Measurements from ENCODE around the gene CCDC18. TPM values are rescaled to one million over a fixed set of nuclear protein-coding genes. Genes with fewer than 3 reads are reported as not detected.

Gene CCDC18
- total RNA-seq, 1 experiment from 2014 or later, result 18.9 TPM

DNA sequence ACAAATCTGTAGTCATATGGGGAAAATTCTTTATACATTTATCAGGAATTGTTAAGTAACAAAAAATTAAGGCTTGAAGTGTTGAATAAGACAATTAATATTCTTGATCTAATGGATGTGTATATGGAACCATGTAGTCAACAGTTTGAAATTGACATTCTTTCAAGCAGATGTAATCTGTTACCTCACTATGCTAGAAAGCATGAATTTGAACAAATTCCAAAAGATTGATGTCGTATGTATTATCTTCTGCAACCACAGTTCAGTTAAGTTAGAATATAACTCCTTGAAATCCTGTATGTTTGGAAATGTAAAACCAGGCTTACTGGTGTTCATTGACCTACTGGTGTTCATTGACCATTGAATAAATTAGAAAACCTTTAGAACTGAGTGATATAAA lies 16.1 kb downstream of the CCDC18 start:
- Histone ChIP-seq H3K27ac (ENCODE audit: low read length) (no peak overlapping the region), H4K20me1 (ENCODE audit: low read length) (no peaks in the 10 kb centered on the region), H3F3A (ENCODE audit: low read length, unreplicated experiment) (no peaks in the 10 kb centered on the region), H3K79me2 (ENCODE audit: low read length) (no peaks in the 10 kb centered on the region), H2AFZ (ENCODE audit: low read length) (no peak overlapping the region), H3K4me3 (ENCODE audit: low read length) (no peak overlapping the region), H3K9me3 (ENCODE audit: low read length) (no peaks in the 10 kb centered on the region), H3K9ac (ENCODE audit: low read length) (no peak overlapping the region), H3K4me2 (ENCODE audit: low read length) (no peak overlapping the region), H3K36me3 (ENCODE audit: low read depth, low read length) (peaks cover 24% of the 10 kb centered on the region), H3K27me3 (ENCODE audit: low read length) (no peaks in the 10 kb centered on the region), H3K9me2 (replicated peaks; ENCODE audit: low read length) (no peaks in the 10 kb centered on the region), H3K4me1 (ENCODE audit: insufficient read depth, low read length) (no peaks in the 10 kb centered on the region)
- TF ChIP-seq EZH2 (IDR thresholded peaks at IDR 0.05; ENCODE audit: low read length, unreplicated experiment) (no peak), EZH2phosphoT487 (IDR thresholded peaks at IDR 0.05; ENCODE audit: borderline replicate concordance, low read length) (no peak), CTCF (conservative IDR thresholded peaks at IDR 0.05; ENCODE audit: low read depth, low read length) (no peak)
- no TSS peak for BruUV-seq (replicated peaks)
- DNase-seq (no peak), ATAC-seq (no peak)
- ChIA-PET POLR2A (ENCODE audit: unreplicated experiment) (interaction anchor here (0.6 kb wide), 1 partner anchor 234 kb away, joined by 19 read pairs; no protein-coding TSS in a partner anchor), CTCF (no interaction called here)
- intact Hi-C loops (cut with micrococcal nuclease), result no loop called here

GRCh38 chr1:93199150-93199549 lies 18.6 kb downstream of the CCDC18 start:
- no peak overlapping the region for H3K9ac ChIP-seq (ENCODE audit: low read length)
- ChIA-PET CTCF (no interaction called here), POLR2A (ENCODE audit: unreplicated experiment) (no interaction called here)
- H3K4me2 ChIP-seq (ENCODE audit: low read length), result no peak overlapping the region
- no peaks in the 10 kb centered on the region for H3K79me2 ChIP-seq (ENCODE audit: low read length)
- no peaks in the 10 kb centered on the region for H3F3A ChIP-seq (ENCODE audit: low read length, unreplicated experiment)
- no peaks in the 10 kb centered on the region for H3K9me3 ChIP-seq (ENCODE audit: low read length)
- intact Hi-C loops (cut with micrococcal nuclease), result no loop called here
- no peaks in the 10 kb centered on the region for H3K9me2 ChIP-seq (replicated peaks; ENCODE audit: low read length)
- no peaks in the 10 kb centered on the region for H3K27me3 ChIP-seq (ENCODE audit: low read length)
- no peak overlapping the region for H3K27ac ChIP-seq (ENCODE audit: low read length)
- peaks cover 34% of the 10 kb centered on the region for H3K36me3 ChIP-seq (ENCODE audit: low read depth, low read length)
- no peaks in the 10 kb centered on the region for H4K20me1 ChIP-seq (ENCODE audit: low read length)
- H2AFZ ChIP-seq (ENCODE audit: low read length), result no peak overlapping the region
- TF ChIP-seq EZH2 (IDR thresholded peaks at IDR 0.05; ENCODE audit: low read length, unreplicated experiment) (no peak), EZH2phosphoT487 (IDR thresholded peaks at IDR 0.05; ENCODE audit: borderline replicate concordance, low read length) (no peak), CTCF (conservative IDR thresholded peaks at IDR 0.05; ENCODE audit: low read depth, low read length) (no peak)
- ATAC-seq, result no peak
- H3K4me1 ChIP-seq (ENCODE audit: insufficient read depth, low read length), result no peaks in the 10 kb centered on the region
- no TSS peak for BruUV-seq (replicated peaks)
- no peak for DNase-seq
- no peak overlapping the region for H3K4me3 ChIP-seq (ENCODE audit: low read length)

DNA sequence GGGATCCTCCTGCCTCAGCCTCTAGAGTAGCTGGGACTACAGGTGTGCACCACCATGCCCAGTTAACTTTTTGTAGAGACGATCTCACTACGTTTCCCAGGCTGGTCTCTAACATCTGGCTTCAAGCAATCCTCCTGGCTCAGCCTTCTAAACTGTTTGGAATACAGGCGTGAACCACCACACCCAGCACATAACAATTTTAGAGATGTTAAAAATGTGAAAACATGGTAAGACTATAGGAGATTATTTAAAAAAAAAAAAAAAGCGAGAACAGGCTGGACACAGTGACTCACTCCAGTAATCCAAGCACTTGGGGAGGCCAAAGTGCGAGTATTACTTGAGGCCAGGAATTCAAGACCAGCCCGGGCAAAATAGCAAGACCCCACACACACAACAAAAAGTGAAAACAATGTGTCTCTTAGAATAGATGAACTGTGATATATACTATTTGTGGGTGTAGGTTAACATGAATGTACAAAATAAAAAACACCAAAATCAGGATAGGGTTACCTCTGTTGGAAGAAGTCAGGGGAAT lies 19.6 kb downstream of the CCDC18 start:
- Histone ChIP-seq H3K9me3 (ENCODE audit: low read length) (no peaks in the 10 kb centered on the region), H3K4me1 (ENCODE audit: insufficient read depth, low read length) (no peaks in the 10 kb centered on the region), H3K4me3 (ENCODE audit: low read length) (no peak overlapping the region), H3K9me2 (replicated peaks; ENCODE audit: low read length) (no peaks in the 10 kb centered on the region), H3F3A (ENCODE audit: low read length, unreplicated experiment) (no peaks in the 10 kb centered on the region), H3K4me2 (ENCODE audit: low read length) (no peak overlapping the region), H3K36me3 (ENCODE audit: low read depth, low read length) (peaks cover 27% of the 10 kb centered on the region), H4K20me1 (ENCODE audit: low read length) (no peaks in the 10 kb centered on the region), H3K79me2 (ENCODE audit: low read length) (no peaks in the 10 kb centered on the region), H3K27ac (ENCODE audit: low read length) (no peak overlapping the region), H3K27me3 (ENCODE audit: low read length) (no peaks in the 10 kb centered on the region), H3K9ac (ENCODE audit: low read length) (no peak overlapping the region), H2AFZ (ENCODE audit: low read length) (no peak overlapping the region)
- no TSS peak for BruUV-seq (replicated peaks)
- POLR2A ChIA-PET (ENCODE audit: unreplicated experiment), result no interaction called here
- ATAC-seq (no peak), DNase-seq (no peak)
- no peak for TF ChIP-seq EZH2phosphoT487 (IDR thresholded peaks at IDR 0.05; ENCODE audit: borderline replicate concordance, low read length)
- no peak for TF ChIP-seq CTCF (conservative IDR thresholded peaks at IDR 0.05; ENCODE audit: low read depth, low read length)
- TF ChIP-seq EZH2 (IDR thresholded peaks at IDR 0.05; ENCODE audit: low read length, unreplicated experiment), result no peak
- CTCF ChIA-PET, result no interaction called here
- intact Hi-C loops (cut with micrococcal nuclease), result no loop called here
